Prostate gland (tissue), 2 donors: Measurements from ENCODE around the gene CASP3.

Experiments used
- POLR2A ChIP-seq: fragments of 450-650 bp; IDR thresholded peaks from one replicate; pipeline ENCODE4 v1.6.1; 2016; ENCODE audit warnings: antibody characterized with exemption, mild to moderate bottlenecking
- TF ChIP-seq, protein P1 (sequence below), 4 experiments: fragments of 200-600 bp in 2 of 4; fragments of 450-650 bp in 2 of 4; sonication (generic) in 2 of 4; IDR thresholded peaks; 1 replicate in 3 of 4; 2 replicates in 1 of 4; pipeline ENCODE4 v1.5.1; 2016 to 2019; ENCODE audit warnings: antibody characterized with exemption in 4 of 4, mild to moderate bottlenecking in 2 of 4, moderate library complexity in 2 of 4

GRCh38 chr4:184693056-184693455, 43.8 kb upstream of the CASP3 start:
- TF ChIP-seq, protein P1, sequence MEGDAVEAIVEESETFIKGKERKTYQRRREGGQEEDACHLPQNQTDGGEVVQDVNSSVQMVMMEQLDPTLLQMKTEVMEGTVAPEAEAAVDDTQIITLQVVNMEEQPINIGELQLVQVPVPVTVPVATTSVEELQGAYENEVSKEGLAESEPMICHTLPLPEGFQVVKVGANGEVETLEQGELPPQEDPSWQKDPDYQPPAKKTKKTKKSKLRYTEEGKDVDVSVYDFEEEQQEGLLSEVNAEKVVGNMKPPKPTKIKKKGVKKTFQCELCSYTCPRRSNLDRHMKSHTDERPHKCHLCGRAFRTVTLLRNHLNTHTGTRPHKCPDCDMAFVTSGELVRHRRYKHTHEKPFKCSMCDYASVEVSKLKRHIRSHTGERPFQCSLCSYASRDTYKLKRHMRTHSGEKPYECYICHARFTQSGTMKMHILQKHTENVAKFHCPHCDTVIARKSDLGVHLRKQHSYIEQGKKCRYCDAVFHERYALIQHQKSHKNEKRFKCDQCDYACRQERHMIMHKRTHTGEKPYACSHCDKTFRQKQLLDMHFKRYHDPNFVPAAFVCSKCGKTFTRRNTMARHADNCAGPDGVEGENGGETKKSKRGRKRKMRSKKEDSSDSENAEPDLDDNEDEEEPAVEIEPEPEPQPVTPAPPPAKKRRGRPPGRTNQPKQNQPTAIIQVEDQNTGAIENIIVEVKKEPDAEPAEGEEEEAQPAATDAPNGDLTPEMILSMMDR (IDR thresholded peaks at IDR 0.05): no peak
- no peak for TF ChIP-seq POLR2A
